KMS-11 (cell line): ENCODE measurements around the gene POLR2F.

ENCODE experiments used
- H2AFZ ChIP-seq: fragments of 200-600 bp; sonication (generic); 2 replicates; pipeline ENCODE4 v1.6.1; 2016; ENCODE audit warnings: antibody characterized with exemption, mixed run types, low read depth
- H3K27ac ChIP-seq: fragments of 200-600 bp; sonication (generic); 2 replicates; pipeline ENCODE4 v1.6.1; 2016; ENCODE audit warnings: mild to moderate bottlenecking, mixed run types
- H3K27me3 ChIP-seq: fragments of 200-600 bp; sonication (generic); 2 replicates; pipeline ENCODE4 v1.6.1; 2017; ENCODE audit warnings: mild to moderate bottlenecking, low read depth, mixed run types, moderate library complexity; ENCODE audit not compliant: insufficient read depth
- H3K36me3 ChIP-seq: fragments of 200-600 bp; sonication (generic); 2 replicates; pipeline ENCODE4 v1.6.1; 2017; ENCODE audit warnings: mild to moderate bottlenecking, mixed run types; ENCODE audit not compliant: insufficient read depth
- H3K4me1 ChIP-seq: fragments of 200-600 bp; sonication (generic); 2 replicates; pipeline ENCODE4 v1.6.1; 2016; ENCODE audit warnings: mild to moderate bottlenecking, low read depth, mixed run types; ENCODE audit not compliant: poor library complexity, severe bottlenecking
- H3K4me2 ChIP-seq: fragments of 200-600 bp; sonication (generic); 2 replicates; pipeline ENCODE4 v1.7.0; 2016; ENCODE audit warnings: mild to moderate bottlenecking, mixed run types
- H3K4me3 ChIP-seq: fragments of 200-600 bp; sonication (generic); IDR thresholded peaks from 2 replicates; pipeline ENCODE4 v1.6.1; 2017; ENCODE audit warnings: low read depth, low read length, mixed read lengths; ENCODE audit not compliant: insufficient read depth
- H3K79me2 ChIP-seq: fragments of 200-600 bp; sonication (generic); 2 replicates; pipeline ENCODE4 v1.6.1; 2016; ENCODE audit warnings: low read depth, mixed run types; ENCODE audit not compliant: insufficient read depth
- H3K9ac ChIP-seq: fragments of 200-600 bp; sonication (generic); 2 replicates; pipeline ENCODE4 v1.6.1; 2016; ENCODE audit warnings: mild to moderate bottlenecking, mixed run types
- H4K20me1 ChIP-seq: fragments of 200-600 bp; sonication (generic); 2 replicates; pipeline ENCODE4 v1.6.1; 2016; ENCODE audit warnings: mild to moderate bottlenecking, mixed run types; ENCODE audit not compliant: insufficient read depth
- TF ChIP-seq, protein P1 (sequence below): fragments of 200-600 bp; sonication (generic); conservative IDR thresholded peaks from 2 replicates; pipeline ENCODE4 v1.6.1; 2017; ENCODE audit warnings: low read depth, mild to moderate bottlenecking, antibody characterized with exemption, low read length, moderate library complexity, mixed read lengths

The POLR2F gene

DNA sequence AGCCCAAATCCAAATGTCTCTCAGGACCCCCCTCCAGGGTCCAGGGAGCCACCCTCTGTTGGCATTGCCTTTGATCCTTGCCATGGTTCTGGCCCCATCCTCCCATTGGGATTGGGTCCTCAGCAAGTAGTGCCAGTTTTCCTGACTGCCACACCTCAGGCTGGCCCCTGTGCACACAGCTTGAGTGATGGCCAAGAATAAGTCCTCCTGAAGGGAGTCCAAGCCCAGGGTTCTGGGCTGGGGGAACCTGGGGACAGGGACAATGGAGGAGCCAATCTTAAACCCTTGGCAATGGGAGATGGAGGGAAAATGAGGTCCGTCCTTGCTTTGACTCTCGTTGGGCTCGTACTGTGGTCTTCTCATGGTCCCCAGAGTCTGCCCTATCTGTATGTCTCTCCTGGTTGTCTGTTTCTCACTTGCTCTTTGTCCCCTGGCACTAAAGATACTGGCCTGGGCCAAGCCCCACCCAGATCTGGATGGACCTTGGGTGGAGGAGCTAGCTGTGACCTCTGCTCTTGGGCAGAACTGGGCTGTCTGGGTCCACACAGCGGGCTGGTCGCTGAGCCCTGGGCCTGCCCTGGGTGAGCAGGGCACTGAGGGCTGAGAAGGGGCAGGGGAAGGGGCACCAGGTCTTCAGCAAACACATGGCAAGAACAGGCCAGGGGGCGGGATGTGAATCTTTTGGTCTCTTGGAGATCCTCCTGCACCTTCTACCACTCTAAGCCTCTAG is 27.9 kb downstream of the POLR2F start:
- H3K9ac ChIP-seq, result no peak overlapping the region
- H3K4me3 ChIP-seq, result no peak overlapping the region
- no peaks in the 10 kb centered on the region for H3K36me3 ChIP-seq
- no peak overlapping the region for H3K27ac ChIP-seq
- H3K79me2 ChIP-seq, result no peaks in the 10 kb centered on the region
- no peak overlapping the region for H2AFZ ChIP-seq
- no peak overlapping the region for H3K4me2 ChIP-seq
- no peaks in the 10 kb centered on the region for H4K20me1 ChIP-seq
- no peaks in the 10 kb centered on the region for H3K4me1 ChIP-seq
- TF ChIP-seq, protein P1, sequence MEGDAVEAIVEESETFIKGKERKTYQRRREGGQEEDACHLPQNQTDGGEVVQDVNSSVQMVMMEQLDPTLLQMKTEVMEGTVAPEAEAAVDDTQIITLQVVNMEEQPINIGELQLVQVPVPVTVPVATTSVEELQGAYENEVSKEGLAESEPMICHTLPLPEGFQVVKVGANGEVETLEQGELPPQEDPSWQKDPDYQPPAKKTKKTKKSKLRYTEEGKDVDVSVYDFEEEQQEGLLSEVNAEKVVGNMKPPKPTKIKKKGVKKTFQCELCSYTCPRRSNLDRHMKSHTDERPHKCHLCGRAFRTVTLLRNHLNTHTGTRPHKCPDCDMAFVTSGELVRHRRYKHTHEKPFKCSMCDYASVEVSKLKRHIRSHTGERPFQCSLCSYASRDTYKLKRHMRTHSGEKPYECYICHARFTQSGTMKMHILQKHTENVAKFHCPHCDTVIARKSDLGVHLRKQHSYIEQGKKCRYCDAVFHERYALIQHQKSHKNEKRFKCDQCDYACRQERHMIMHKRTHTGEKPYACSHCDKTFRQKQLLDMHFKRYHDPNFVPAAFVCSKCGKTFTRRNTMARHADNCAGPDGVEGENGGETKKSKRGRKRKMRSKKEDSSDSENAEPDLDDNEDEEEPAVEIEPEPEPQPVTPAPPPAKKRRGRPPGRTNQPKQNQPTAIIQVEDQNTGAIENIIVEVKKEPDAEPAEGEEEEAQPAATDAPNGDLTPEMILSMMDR, result no peak
- no peaks in the 10 kb centered on the region for H3K27me3 ChIP-seq

DNA sequence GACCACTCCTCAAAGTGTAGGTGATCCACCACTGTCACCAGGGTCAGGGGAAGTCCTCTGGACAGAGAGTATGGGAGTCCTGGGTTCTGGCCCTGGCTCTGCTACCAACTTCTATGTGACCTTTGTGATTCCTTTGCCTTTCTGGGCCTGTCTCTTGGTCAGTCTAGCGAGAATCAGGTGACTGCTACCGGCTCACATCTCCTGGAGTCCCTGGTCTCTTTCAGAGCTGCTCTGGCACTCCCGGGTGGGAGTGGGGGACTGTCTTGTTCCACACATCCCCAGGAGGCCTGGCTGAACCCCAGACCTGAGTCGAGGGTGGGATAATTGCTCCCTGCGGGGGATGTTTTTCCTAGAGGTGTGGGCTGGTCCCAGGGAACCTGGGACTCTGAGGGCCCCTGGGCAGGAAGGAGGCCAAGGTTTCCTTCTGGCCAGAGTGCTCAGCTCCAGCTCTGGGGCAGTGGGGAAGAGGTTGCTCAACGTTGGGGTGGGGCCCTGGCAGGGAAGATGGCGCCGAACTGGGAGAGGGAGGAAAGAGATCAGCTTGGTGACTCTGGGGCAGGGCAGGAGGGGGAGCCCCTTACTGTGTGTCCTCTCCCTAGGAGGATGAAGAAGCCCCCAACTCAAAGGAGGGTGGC is 28.8 kb downstream of the POLR2F start:
- H3K4me1 ChIP-seq, result no peaks in the 10 kb centered on the region
- no peak overlapping the region for H3K4me2 ChIP-seq

DNA sequence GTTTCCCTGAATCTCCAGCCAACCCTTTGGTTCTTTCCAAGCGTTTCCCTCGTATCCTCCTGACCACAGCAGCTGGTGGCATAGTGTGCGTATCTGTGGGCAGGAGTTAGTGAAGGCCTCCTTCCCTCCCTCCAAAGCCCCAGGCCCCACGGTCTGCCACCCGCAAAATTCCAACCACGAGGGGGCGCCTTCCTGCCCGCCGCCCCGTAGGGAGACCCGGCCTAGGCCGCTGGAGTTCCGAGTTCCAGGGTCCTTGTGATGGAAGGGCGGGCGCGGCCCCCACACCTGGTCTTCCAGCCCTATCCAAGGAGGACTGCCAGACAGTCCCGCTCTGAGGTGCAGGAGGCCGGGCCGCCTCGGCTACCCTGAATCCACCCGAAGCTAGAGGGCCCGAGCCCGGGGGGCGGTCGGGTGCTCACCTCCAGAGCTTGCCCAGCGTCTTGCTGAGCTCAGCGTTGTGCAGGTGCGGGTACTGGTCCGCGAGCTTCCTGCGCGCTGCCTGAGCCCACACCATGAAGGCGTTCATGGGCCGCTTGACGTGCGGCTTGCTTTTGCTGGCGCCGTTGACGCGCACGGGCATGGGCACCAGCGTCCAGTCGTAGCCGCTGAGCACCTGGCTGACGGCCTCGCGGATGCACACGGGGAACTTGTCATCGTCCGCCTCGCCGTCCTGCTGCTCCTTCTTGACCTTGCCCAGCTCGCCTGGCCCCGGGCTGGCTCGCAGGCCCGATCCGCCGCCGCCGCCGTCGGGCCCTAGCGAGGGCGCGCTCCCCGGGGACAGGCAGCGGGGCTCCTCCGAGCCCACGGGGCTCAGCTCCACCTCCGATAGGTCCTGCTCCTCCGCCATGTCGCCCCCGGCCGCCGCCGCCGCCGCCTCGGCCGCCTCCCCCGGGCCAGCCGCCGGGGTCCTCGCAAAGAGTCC is 29.7 kb downstream of the POLR2F start:
- Histone ChIP-seq H2AFZ (no peak overlapping the region), H4K20me1 (no peaks in the 10 kb centered on the region), H3K36me3 (no peaks in the 10 kb centered on the region), H3K9ac (no peak overlapping the region), H3K4me1 (no peaks in the 10 kb centered on the region), H3K27me3 (no peaks in the 10 kb centered on the region), H3K4me2 (no peak overlapping the region), H3K27ac (no peak overlapping the region), H3K79me2 (no peaks in the 10 kb centered on the region), H3K4me3 (no peak overlapping the region)
- TF ChIP-seq, protein P1, result no peak; the same call in 1 of the 2 replicates

More for the DNA sequence above, 28.8 kb downstream of the POLR2F start:
- Histone ChIP-seq H4K20me1 (no peaks in the 10 kb centered on the region), H3K79me2 (no peaks in the 10 kb centered on the region), H3K27me3 (no peaks in the 10 kb centered on the region), H3K27ac (no peak overlapping the region), H3K36me3 (no peaks in the 10 kb centered on the region), H3K4me3 (no peak overlapping the region), H2AFZ (no peak overlapping the region), H3K9ac (no peak overlapping the region)
- TF ChIP-seq, protein P1, result no peak

DNA sequence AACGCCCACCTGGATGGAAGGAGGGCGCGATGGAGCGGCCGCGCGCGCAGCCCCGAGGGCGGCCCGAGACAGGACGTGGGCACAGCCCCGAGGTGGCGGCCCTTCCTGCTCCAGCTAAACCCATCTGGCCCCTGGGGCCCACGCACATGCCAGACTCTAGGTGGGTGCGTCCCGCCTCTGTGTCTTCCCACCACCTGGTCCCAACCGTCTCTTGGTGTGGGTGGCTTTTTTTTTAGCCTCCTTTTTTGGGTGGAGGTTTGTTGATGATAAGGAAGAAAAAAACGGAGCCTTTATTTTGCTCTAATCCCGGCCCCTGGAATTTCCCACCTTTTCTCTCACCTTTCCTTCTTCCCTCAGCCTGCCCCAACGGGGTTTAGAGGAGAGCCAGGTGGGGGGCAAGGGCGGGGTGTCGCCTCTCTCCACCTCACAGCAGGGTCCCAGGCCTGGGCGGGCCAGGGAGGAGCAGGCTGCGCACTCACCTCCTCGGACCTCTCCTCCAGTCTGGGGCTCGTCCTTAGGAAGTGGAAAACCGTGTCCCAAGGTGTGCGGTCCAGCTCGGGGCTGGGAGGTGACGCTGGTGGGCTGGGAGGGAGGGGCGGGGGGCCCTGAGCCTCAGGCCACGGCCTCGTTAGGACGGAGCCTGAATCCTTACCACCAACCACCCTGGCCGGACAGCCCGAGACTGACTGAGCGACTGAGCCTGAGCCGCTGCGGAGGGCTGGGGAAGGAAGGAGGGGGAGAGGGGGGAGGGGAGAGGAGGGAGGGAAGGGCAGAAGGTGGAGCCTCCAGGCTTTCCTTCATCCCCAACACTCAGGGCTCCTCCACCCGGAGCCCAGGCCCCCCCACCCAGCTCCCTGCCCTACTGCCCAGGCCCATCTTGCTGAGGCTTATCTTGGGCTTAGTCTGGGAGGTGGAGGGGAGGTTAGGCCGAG is 30.6 kb downstream of the POLR2F start, which contains the start of gene SOX10:
Gene SOX10, minus strand, starts transcription at position 696 of the 932 bp plus-strand sequence. CDS start 771 bp downstream, outside the sequence.
- H3K4me3 ChIP-seq, result no peak within 1 kb of the TSS
- no peaks in the 10 kb centered on the region for H3K27me3 ChIP-seq
- H3K4me2 ChIP-seq, result no peak within 1 kb of the TSS
- H3K4me1 ChIP-seq, result no peaks in the 10 kb centered on the region
- H3K9ac ChIP-seq, result no peak within 1 kb of the TSS
- TF ChIP-seq, protein P1, result no peak
- H3K79me2 ChIP-seq, result no peaks in the 10 kb centered on the region
- H2AFZ ChIP-seq, result no peak within 1 kb of the TSS
- H3K27ac ChIP-seq, result no peak within 1 kb of the TSS
- H4K20me1 ChIP-seq, result no peaks in the 10 kb centered on the region
- no peaks in the 10 kb centered on the region for H3K36me3 ChIP-seq
